ENCODE data around the gene RHBDL1. TPM values are rescaled to one million over a fixed set of nuclear protein-coding genes. Genes with fewer than 3 reads are reported as not detected.

RHBDL1 gene
- total and polyA plus RNA-seq, 2 experiments from 2014 or later: 8.4 to 10.1 TPM

- TF ChIP-seq ZNF331 (CRISPR knock-in tag; IDR thresholded peaks at IDR 0.05; ENCODE audit: low read depth) (no peak), POLR2AphosphoS5 (IDR thresholded peaks at IDR 0.05; ENCODE audit: low read depth) (no peak), EZH2 (IDR thresholded peaks at IDR 0.05; ENCODE audit: low read depth, unreplicated experiment) (no peak), ZNF114 (CRISPR knock-in tag; IDR thresholded peaks at IDR 0.05) (no peak), STAT1 (IDR thresholded peaks at IDR 0.05; ENCODE audit: unreplicated experiment) (no peak)
- TF ChIP-seq, protein P1, sequence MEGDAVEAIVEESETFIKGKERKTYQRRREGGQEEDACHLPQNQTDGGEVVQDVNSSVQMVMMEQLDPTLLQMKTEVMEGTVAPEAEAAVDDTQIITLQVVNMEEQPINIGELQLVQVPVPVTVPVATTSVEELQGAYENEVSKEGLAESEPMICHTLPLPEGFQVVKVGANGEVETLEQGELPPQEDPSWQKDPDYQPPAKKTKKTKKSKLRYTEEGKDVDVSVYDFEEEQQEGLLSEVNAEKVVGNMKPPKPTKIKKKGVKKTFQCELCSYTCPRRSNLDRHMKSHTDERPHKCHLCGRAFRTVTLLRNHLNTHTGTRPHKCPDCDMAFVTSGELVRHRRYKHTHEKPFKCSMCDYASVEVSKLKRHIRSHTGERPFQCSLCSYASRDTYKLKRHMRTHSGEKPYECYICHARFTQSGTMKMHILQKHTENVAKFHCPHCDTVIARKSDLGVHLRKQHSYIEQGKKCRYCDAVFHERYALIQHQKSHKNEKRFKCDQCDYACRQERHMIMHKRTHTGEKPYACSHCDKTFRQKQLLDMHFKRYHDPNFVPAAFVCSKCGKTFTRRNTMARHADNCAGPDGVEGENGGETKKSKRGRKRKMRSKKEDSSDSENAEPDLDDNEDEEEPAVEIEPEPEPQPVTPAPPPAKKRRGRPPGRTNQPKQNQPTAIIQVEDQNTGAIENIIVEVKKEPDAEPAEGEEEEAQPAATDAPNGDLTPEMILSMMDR (conservative IDR thresholded peaks at IDR 0.05; ENCODE audit: low read depth in 2 of 2): no peak
- TF ChIP-seq, protein P2, sequence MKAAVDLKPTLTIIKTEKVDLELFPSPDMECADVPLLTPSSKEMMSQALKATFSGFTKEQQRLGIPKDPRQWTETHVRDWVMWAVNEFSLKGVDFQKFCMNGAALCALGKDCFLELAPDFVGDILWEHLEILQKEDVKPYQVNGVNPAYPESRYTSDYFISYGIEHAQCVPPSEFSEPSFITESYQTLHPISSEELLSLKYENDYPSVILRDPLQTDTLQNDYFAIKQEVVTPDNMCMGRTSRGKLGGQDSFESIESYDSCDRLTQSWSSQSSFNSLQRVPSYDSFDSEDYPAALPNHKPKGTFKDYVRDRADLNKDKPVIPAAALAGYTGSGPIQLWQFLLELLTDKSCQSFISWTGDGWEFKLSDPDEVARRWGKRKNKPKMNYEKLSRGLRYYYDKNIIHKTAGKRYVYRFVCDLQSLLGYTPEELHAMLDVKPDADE (IDR thresholded peaks at IDR 0.05): no peak
- TF ChIP-seq, protein P3, sequence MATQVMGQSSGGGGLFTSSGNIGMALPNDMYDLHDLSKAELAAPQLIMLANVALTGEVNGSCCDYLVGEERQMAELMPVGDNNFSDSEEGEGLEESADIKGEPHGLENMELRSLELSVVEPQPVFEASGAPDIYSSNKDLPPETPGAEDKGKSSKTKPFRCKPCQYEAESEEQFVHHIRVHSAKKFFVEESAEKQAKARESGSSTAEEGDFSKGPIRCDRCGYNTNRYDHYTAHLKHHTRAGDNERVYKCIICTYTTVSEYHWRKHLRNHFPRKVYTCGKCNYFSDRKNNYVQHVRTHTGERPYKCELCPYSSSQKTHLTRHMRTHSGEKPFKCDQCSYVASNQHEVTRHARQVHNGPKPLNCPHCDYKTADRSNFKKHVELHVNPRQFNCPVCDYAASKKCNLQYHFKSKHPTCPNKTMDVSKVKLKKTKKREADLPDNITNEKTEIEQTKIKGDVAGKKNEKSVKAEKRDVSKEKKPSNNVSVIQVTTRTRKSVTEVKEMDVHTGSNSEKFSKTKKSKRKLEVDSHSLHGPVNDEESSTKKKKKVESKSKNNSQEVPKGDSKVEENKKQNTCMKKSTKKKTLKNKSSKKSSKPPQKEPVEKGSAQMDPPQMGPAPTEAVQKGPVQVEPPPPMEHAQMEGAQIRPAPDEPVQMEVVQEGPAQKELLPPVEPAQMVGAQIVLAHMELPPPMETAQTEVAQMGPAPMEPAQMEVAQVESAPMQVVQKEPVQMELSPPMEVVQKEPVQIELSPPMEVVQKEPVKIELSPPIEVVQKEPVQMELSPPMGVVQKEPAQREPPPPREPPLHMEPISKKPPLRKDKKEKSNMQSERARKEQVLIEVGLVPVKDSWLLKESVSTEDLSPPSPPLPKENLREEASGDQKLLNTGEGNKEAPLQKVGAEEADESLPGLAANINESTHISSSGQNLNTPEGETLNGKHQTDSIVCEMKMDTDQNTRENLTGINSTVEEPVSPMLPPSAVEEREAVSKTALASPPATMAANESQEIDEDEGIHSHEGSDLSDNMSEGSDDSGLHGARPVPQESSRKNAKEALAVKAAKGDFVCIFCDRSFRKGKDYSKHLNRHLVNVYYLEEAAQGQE (IDR thresholded peaks at IDR 0.05; ENCODE audit: unreplicated experiment): no peak
These were observed 26.9 kb downstream of the RHBDL1 start (continued) for GRCh38 chr16:702341-702740.

GRCh38 chr16:703406-703805, 27.9 kb downstream of the RHBDL1 start:
- Histone ChIP-seq H3K27ac (ENCODE audit: low read depth) (no peak overlapping the region), H3K4me1 (ENCODE audit: insufficient read depth) (no peaks in the 10 kb centered on the region), H3F3A (replicated peaks; ENCODE audit: low read depth) (0 out of 2 replicates have a peak, but pooled peaks cover 6% of the 10 kb centered on the region), H3K4me2 (no peak overlapping the region), H2AFZ (no peak overlapping the region), H3K9me2 (ENCODE audit: insufficient read depth) (no peaks in the 10 kb centered on the region), H3K79me2 (replicated peaks; ENCODE audit: insufficient read depth) (no peaks in the 10 kb centered on the region), H3K4me3 (no peak overlapping the region), H3K27me3 (ENCODE audit: insufficient read depth) (peaks cover 93% of the 10 kb centered on the region), H4K20me1 (replicated peaks; ENCODE audit: insufficient read depth) (no peaks in the 10 kb centered on the region; the same call in 1 of the 2 replicates), H3K36me3 (ENCODE audit: insufficient read depth) (no peaks in the 10 kb centered on the region)
- H3K27ac Mint-ChIP-seq: no peak overlapping the region
- no peaks in the 10 kb centered on the region for H3K36me3 Mint-ChIP-seq (ENCODE audit: low read depth)
- H3K4me1 Mint-ChIP-seq: no peaks in the 10 kb centered on the region
- no peak for ATAC-seq
- H3K9me3 Mint-ChIP-seq: no peaks in the 10 kb centered on the region; the same call in 2 of the 3 replicates
- H3K4me3 Mint-ChIP-seq: no peak overlapping the region
- peaks cover 76% of the 10 kb centered on the region for H3K27me3 Mint-ChIP-seq (ENCODE audit: insufficient read depth, low read depth, poor library complexity)
- DNase-seq (ENCODE audit: low spot score): no peak
- no peak for TF ChIP-seq ZNF331 (CRISPR knock-in tag; IDR thresholded peaks at IDR 0.05; ENCODE audit: low read depth)
- no peak for TF ChIP-seq POLR2AphosphoS5 (IDR thresholded peaks at IDR 0.05; ENCODE audit: low read depth)
- TF ChIP-seq, protein P4, sequence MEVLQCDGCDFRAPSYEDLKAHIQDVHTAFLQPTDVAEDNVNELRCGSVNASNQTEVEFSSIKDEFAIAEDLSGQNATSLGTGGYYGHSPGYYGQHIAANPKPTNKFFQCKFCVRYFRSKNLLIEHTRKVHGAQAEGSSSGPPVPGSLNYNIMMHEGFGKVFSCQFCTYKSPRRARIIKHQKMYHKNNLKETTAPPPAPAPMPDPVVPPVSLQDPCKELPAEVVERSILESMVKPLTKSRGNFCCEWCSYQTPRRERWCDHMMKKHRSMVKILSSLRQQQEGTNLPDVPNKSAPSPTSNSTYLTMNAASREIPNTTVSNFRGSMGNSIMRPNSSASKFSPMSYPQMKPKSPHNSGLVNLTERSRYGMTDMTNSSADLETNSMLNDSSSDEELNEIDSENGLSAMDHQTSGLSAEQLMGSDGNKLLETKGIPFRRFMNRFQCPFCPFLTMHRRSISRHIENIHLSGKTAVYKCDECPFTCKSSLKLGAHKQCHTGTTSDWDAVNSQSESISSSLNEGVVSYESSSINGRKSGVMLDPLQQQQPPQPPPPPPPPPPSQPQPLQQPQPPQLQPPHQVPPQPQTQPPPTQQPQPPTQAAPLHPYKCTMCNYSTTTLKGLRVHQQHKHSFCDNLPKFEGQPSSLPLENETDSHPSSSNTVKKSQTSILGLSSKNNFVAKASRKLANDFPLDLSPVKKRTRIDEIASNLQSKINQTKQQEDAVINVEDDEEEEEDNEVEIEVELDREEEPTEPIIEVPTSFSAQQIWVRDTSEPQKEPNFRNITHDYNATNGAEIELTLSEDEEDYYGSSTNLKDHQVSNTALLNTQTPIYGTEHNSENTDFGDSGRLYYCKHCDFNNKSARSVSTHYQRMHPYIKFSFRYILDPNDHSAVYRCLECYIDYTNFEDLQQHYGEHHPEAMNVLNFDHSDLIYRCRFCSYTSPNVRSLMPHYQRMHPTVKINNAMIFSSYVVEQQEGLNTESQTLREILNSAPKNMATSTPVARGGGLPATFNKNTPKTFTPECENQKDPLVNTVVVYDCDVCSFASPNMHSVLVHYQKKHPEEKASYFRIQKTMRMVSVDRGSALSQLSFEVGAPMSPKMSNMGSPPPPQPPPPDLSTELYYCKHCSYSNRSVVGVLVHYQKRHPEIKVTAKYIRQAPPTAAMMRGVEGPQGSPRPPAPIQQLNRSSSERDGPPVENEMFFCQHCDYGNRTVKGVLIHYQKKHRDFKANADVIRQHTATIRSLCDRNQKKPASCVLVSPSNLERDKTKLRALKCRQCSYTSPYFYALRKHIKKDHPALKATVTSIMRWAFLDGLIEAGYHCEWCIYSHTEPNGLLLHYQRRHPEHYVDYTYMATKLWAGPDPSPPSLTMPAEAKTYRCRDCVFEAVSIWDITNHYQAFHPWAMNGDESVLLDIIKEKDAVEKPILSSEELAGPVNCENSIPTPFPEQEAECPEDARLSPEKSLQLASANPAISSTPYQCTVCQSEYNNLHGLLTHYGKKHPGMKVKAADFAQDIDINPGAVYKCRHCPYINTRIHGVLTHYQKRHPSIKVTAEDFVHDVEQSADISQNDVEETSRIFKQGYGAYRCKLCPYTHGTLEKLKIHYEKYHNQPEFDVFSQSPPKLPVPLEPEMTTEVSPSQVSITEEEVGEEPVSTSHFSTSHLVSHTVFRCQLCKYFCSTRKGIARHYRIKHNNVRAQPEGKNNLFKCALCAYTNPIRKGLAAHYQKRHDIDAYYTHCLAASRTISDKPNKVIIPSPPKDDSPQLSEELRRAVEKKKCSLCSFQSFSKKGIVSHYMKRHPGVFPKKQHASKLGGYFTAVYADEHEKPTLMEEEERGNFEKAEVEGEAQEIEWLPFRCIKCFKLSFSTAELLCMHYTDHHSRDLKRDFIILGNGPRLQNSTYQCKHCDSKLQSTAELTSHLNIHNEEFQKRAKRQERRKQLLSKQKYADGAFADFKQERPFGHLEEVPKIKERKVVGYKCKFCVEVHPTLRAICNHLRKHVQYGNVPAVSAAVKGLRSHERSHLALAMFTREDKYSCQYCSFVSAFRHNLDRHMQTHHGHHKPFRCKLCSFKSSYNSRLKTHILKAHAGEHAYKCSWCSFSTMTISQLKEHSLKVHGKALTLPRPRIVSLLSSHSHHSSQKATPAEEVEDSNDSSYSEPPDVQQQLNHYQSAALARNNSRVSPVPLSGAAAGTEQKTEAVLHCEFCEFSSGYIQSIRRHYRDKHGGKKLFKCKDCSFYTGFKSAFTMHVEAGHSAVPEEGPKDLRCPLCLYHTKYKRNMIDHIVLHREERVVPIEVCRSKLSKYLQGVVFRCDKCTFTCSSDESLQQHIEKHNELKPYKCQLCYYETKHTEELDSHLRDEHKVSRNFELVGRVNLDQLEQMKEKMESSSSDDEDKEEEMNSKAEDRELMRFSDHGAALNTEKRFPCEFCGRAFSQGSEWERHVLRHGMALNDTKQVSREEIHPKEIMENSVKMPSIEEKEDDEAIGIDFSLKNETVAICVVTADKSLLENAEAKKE (CRISPR knock-in tag; IDR thresholded peaks at IDR 0.05): no peak
- no peak for TF ChIP-seq ZNF114 (CRISPR knock-in tag; IDR thresholded peaks at IDR 0.05)
- TF ChIP-seq CREB1 (CRISPR knock-in tag; IDR thresholded peaks at IDR 0.05; ENCODE audit: low read depth): no peak
- TF ChIP-seq EZH2phosphoT487 (IDR thresholded peaks at IDR 0.05; ENCODE audit: unreplicated experiment): no peak
- TF ChIP-seq JUNB (IDR thresholded peaks at IDR 0.05; ENCODE audit: unreplicated experiment): no peak
